ENCODE data around the gene UVRAG.

- TF ChIP-seq CTCF (IDR thresholded peaks at IDR 0.05 in 4 of 5, conservative IDR thresholded peaks at IDR 0.05 in 1 of 5) = no peak
- TF ChIP-seq POLR2A (IDR thresholded peaks at IDR 0.05) = no peak
Measured at GRCh38 chr11:76185931-76186401, 371.0 kb downstream of the UVRAG start.

Measured in gastrocnemius medialis (tissue), 4 donors.